IPS-NIHi11 (cell line): Measurements from ENCODE around the gene HNF1A.

ENCODE experiments used
- DNase-seq: peaks from one replicate; pipeline ENCODE4 v3.0.0; 2012; ENCODE audit warnings: mixed read lengths, low spot score

Gene HNF1A

GRCh38 chr12:121050725-121051124 is 72.4 kb downstream of the HNF1A start:
- no peak for DNase-seq
